OCI-LY3 (cell line): ENCODE results near the gene CRYGC.
"Not testable (repeated sequence)": the region's sequence is repeated elsewhere in the genome, so short reads cannot be mapped to it uniquely, and the experiment has no call there.

Source experiments
- H2AFZ ChIP-seq: fragments of 200-600, 300-600 bp; shearing (Covaris generic); 2 replicates; pipeline ENCODE4 v1.6.0; 2014; ENCODE audit warnings: antibody characterized with exemption, low read depth, low read length
- H3K27ac ChIP-seq: fragments of 200-600, 300-600 bp; sonication (generic); 2 replicates; pipeline ENCODE4 v1.5.1; 2014; ENCODE audit warnings: mild to moderate bottlenecking, low read length, moderate library complexity, mixed read lengths
- H3K27me3 ChIP-seq: fragments of 200-600, 300-600 bp; sonication (generic); 2 replicates; pipeline ENCODE4 v1.6.1; 2014; ENCODE audit warnings: low read depth, low read length, mixed read lengths
- H3K36me3 ChIP-seq: fragments of 200-600, 300-600 bp; sonication (generic); replicated peaks from 2 replicates; pipeline ENCODE3; 2014; ENCODE audit warnings: low read depth, low read length, mixed read lengths
- H3K4me1 ChIP-seq: fragments of 300-600, 200-600 bp; sonication (generic); 2 replicates; pipeline ENCODE4 v1.6.1; 2014; ENCODE audit warnings: low read length, mixed read lengths
- H3K4me2 ChIP-seq: fragments of 200-600, 300-600 bp; sonication (generic); 2 replicates; pipeline ENCODE4 v1.6.1; 2014; ENCODE audit warnings: low read length, mixed read lengths
- H3K4me3 ChIP-seq: fragments of 300-600, 200-600 bp; sonication (generic); 2 replicates; pipeline ENCODE4 v1.5.1; 2014; ENCODE audit warnings: antibody characterized with exemption, mild to moderate bottlenecking, low read length, moderate library complexity
- H3K79me2 ChIP-seq: fragments of 300-600, 200-600 bp; shearing (Covaris generic); 2 replicates; pipeline ENCODE4 v1.6.1; 2014; ENCODE audit warnings: mild to moderate bottlenecking, low read length, mixed read lengths
- H3K9ac ChIP-seq: fragments of 300-600, 200-600 bp; shearing (Covaris generic); 2 replicates; pipeline ENCODE4 v1.6.0; 2014; ENCODE audit warnings: mild to moderate bottlenecking, low read length, moderate library complexity
- H3K9me3 ChIP-seq: fragments of 200-600, 300-600 bp; shearing (Covaris generic); 2 replicates; pipeline ENCODE4 v1.6.1; 2014; ENCODE audit warnings: low read length, mixed read lengths; ENCODE audit not compliant: insufficient read depth
- H4K20me1 ChIP-seq: fragments of 200-600, 300-600 bp; sonication (generic); 2 replicates; pipeline ENCODE4 v1.6.1; 2016; ENCODE audit warnings: low read length, mixed read lengths; ENCODE audit not compliant: insufficient read depth
- CTCF ChIP-seq: fragments of 200-600, 300-600 bp; sonication (generic); IDR thresholded peaks from 2 replicates; pipeline ENCODE4 v1.5.1; 2014; ENCODE audit warnings: antibody characterized with exemption, low read length, low read depth
- EZH2phosphoT487 ChIP-seq: fragments of 200-600 bp; shearing (Covaris generic); IDR thresholded peaks from 2 replicates; pipeline ENCODE4 v1.6.1; 2018; ENCODE audit warnings: antibody characterized with exemption, mixed run types, low read depth

CRYGC gene

GRCh38 chr2:208101716-208102631 lies 27.7 kb downstream of the CRYGC start:
- Histone ChIP-seq H3K9me3 (no peaks in the 10 kb centered on the region), H2AFZ (no peak overlapping the region), H3K27me3 (peaks cover 10% of the 10 kb centered on the region; the same call in 1 of the 2 replicates), H4K20me1 (no peaks in the 10 kb centered on the region), H3K4me2 (no peak overlapping the region), H3K27ac (no peak overlapping the region), H3K9ac (no peak overlapping the region), H3K79me2 (no peaks in the 10 kb centered on the region), H3K4me3 (no peak overlapping the region), H3K36me3 (no peaks in the 10 kb centered on the region), H3K4me1 (no peaks in the 10 kb centered on the region)
- no peak for TF ChIP-seq EZH2phosphoT487
- TF ChIP-seq CTCF: peak; percentile 44

GRCh38 chr2:208099682-208100470 lies 29.8 kb downstream of the CRYGC start:
- no peaks in the 10 kb centered on the region for H3K36me3 ChIP-seq
- H3K4me2 ChIP-seq: no peak overlapping the region
- TF ChIP-seq EZH2phosphoT487 (no peak), CTCF (no peak)

GRCh38 chr2:208098701-208099100 lies 30.9 kb downstream of the CRYGC start:
- not testable (repeated sequence) for H3K27ac ChIP-seq, H4K20me1 ChIP-seq, H3K9ac ChIP-seq, H2AFZ ChIP-seq, H3K4me3 ChIP-seq, H3K36me3 ChIP-seq, H3K27me3 ChIP-seq, H3K4me2 ChIP-seq, H3K9me3 ChIP-seq, H3K4me1 ChIP-seq, H3K79me2 ChIP-seq

More at GRCh38 chr2:208099682-208100470, 29.8 kb downstream of the CRYGC start:
- Histone ChIP-seq H2AFZ (no peak overlapping the region), H3K4me3 (no peak overlapping the region), H3K9me3 (no peaks in the 10 kb centered on the region), H3K79me2 (no peaks in the 10 kb centered on the region), H4K20me1 (no peaks in the 10 kb centered on the region), H3K27ac (no peak overlapping the region), H3K4me1 (no peaks in the 10 kb centered on the region), H3K27me3 (0 out of 2 replicates have a peak, but pooled peaks cover 5% of the 10 kb centered on the region), H3K9ac (no peak overlapping the region)

GRCh38 chr2:208098267-208098666 lies 31.4 kb downstream of the CRYGC start:
- no peaks in the 10 kb centered on the region for H4K20me1 ChIP-seq
- H3K27ac ChIP-seq: no peak overlapping the region
- TF ChIP-seq EZH2phosphoT487: no peak
- TF ChIP-seq CTCF: no peak
- no peak overlapping the region for H3K4me2 ChIP-seq
- no peaks in the 10 kb centered on the region for H3K4me1 ChIP-seq
- no peaks in the 10 kb centered on the region for H3K79me2 ChIP-seq
- H3K27me3 ChIP-seq: no peaks in the 10 kb centered on the region
- H3K9me3 ChIP-seq: no peaks in the 10 kb centered on the region
- no peaks in the 10 kb centered on the region for H3K36me3 ChIP-seq
- H3K4me3 ChIP-seq: no peak overlapping the region
- H3K9ac ChIP-seq: no peak overlapping the region
- no peak overlapping the region for H2AFZ ChIP-seq
